Testis (tissue), 2 donors: Measurements from ENCODE around the gene GIPC3.

Source experiments
- POLR2A ChIP-seq: fragments of 450-650 bp; IDR thresholded peaks from one replicate; pipeline ENCODE4 v1.6.1; 2017; ENCODE audit warnings: antibody characterized with exemption, mild to moderate bottlenecking, moderate library complexity
- TF ChIP-seq, protein P1 (sequence below), 3 experiments: fragments of 450-650 bp in 2 of 3; fragments of 200-600 bp in 1 of 3; sonication (generic) in 1 of 3; IDR thresholded peaks; one replicate each; pipeline ENCODE4 v1.5.1; 2016 to 2019; ENCODE audit warnings: antibody characterized with exemption in 3 of 3, mild to moderate bottlenecking in 2 of 3, moderate library complexity in 1 of 3

DNA sequence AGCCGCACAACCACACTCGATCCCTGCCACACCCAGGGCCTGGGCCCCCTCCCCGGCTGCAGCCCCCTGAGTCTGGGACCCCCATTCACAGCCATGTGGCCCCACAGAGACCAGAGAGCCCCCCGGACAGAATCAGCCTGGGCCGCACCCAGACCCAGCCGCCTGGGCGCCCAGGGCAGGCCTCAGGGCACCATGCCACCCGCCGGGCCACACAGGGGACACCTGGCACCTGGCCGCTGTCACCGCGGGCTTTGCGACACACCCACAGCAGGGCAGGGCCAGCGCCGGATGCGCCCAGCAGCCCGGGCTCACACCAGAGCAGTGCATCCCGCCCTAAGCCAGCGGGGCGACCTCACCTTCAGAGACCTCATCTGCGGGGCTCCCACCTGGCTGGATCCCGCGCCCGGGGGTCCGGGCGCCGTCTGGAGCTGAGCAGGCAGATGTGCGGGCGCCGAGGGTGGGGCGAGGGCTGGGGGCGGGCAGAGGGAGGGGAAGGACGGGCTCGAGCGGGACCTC, 21.0 kb downstream of the GIPC3 start:
- TF ChIP-seq, protein P1, sequence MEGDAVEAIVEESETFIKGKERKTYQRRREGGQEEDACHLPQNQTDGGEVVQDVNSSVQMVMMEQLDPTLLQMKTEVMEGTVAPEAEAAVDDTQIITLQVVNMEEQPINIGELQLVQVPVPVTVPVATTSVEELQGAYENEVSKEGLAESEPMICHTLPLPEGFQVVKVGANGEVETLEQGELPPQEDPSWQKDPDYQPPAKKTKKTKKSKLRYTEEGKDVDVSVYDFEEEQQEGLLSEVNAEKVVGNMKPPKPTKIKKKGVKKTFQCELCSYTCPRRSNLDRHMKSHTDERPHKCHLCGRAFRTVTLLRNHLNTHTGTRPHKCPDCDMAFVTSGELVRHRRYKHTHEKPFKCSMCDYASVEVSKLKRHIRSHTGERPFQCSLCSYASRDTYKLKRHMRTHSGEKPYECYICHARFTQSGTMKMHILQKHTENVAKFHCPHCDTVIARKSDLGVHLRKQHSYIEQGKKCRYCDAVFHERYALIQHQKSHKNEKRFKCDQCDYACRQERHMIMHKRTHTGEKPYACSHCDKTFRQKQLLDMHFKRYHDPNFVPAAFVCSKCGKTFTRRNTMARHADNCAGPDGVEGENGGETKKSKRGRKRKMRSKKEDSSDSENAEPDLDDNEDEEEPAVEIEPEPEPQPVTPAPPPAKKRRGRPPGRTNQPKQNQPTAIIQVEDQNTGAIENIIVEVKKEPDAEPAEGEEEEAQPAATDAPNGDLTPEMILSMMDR (IDR thresholded peaks at IDR 0.05): no peak
- no peak for TF ChIP-seq POLR2A
